ENCODE results near the gene WWOX. TPM values are rescaled to one million over a fixed set of nuclear protein-coding genes. Genes with fewer than 3 reads are reported as not detected.

The WWOX gene
- total and polyA plus RNA-seq, 2 donors (not counting 1 experiment from before 2014, with no cell fraction given), result 10.5 to 42.3 TPM

- ChIA-PET POLR2A (no interaction called here), CTCF (interaction anchor here (0.8 kb wide), 1 partner anchor 19 kb away, joined by 3 read pairs; no protein-coding TSS in a partner anchor)
- H3K9me3 Mint-ChIP-seq (ENCODE audit: insufficient read depth), result no peaks in the 10 kb centered on the region
Measured at GRCh38 chr16:78789561-78789960, 690.1 kb downstream of the WWOX start.

GRCh38 chr16:78791011-78791410, 691.6 kb downstream of the WWOX start:
- Mint-ChIP-seq H3K9me3 (ENCODE audit: insufficient read depth) (no peaks in the 10 kb centered on the region), H3K27me3 (no peaks in the 10 kb centered on the region), H3K27ac (no peak overlapping the region), H3K4me3 (no peak overlapping the region), H3K4me1 (peaks cover 3% of the 10 kb centered on the region)
- ATAC-seq (ENCODE audit: low read depth), result no peak
- no peak overlapping the region for H2AFZ ChIP-seq (ENCODE audit: insufficient read depth, low read depth, low read length, poor library complexity, severe bottlenecking)
- ChIA-PET POLR2A (no interaction called here), CTCF (no interaction called here)
- intact Hi-C loops (cut with micrococcal nuclease), result no loop called here
- H4K20me1 ChIP-seq (ENCODE audit: control insufficient read depth, insufficient read depth, low read length, poor library complexity, severe bottlenecking), result no peaks in the 10 kb centered on the region
- H3K9me3 ChIP-seq (ENCODE audit: control extremely low read depth in 1 of 3, control insufficient read depth in 2 of 3, insufficient read depth in 1 of 3, low read length in 2 of 3), result no peaks in the 10 kb centered on the region
- no peaks in the 10 kb centered on the region for H3K4me1 ChIP-seq (ENCODE audit: control insufficient read depth in 2 of 2, insufficient read depth in 2 of 2, low read length in 2 of 2)
- TF ChIP-seq EZH2 (IDR thresholded peaks at IDR 0.05; ENCODE audit: borderline replicate concordance, insufficient read depth, low read depth, low read length, poor library complexity, severe bottlenecking) (no peak), CTCF (IDR thresholded peaks at IDR 0.05) (no peak)
- H3K9ac ChIP-seq (ENCODE audit: low read length), result no peak overlapping the region
- H3K27me3 ChIP-seq (replicated peaks in 1 of 4; ENCODE audit: control extremely low read depth in 1 of 4, control insufficient read depth in 3 of 4, insufficient read depth in 4 of 4, low read length in 3 of 4), result no peaks in the 10 kb centered on the region
- no peak for DNase-seq
- no peak overlapping the region for H3K4me3 ChIP-seq (ENCODE audit: control extremely low read depth in 1 of 5, extremely low read depth in 1 of 5, insufficient read depth in 1 of 5, low read depth in 2 of 5, low read length in 4 of 5)
- WGBS (ENCODE audit: insufficient coverage), result 100% methylated on average over 5 of the region's 8 CpGs
- no peak overlapping the region for H3K4me2 ChIP-seq (replicated peaks; ENCODE audit: low read depth, low read length, poor library complexity, severe bottlenecking)
- no peaks in the 10 kb centered on the region for H3K79me2 ChIP-seq (ENCODE audit: control insufficient read depth, insufficient read depth, low read length)
- H3K27ac ChIP-seq (ENCODE audit: low read length in 2 of 2), result no peak overlapping the region
- H3K36me3 ChIP-seq (replicated peaks in 1 of 2; ENCODE audit: control extremely low read depth in 1 of 2, control insufficient read depth in 1 of 2, extremely low read depth in 1 of 2, insufficient read depth in 2 of 2, low read length in 1 of 2), result no peaks in the 10 kb centered on the region

More at GRCh38 chr16:78789561-78789960, 690.1 kb downstream of the WWOX start:
- Histone ChIP-seq H3K27me3 (replicated peaks in 1 of 4; ENCODE audit: control extremely low read depth in 1 of 4, control insufficient read depth in 3 of 4, insufficient read depth in 4 of 4, low read length in 3 of 4) (no peaks in the 10 kb centered on the region), H3K9me3 (ENCODE audit: control extremely low read depth in 1 of 3, control insufficient read depth in 2 of 3, insufficient read depth in 1 of 3, low read length in 2 of 3) (no peaks in the 10 kb centered on the region), H4K20me1 (ENCODE audit: control insufficient read depth, insufficient read depth, low read length, poor library complexity, severe bottlenecking) (no peaks in the 10 kb centered on the region), H3K4me1 (ENCODE audit: control insufficient read depth in 2 of 2, insufficient read depth in 2 of 2, low read length in 2 of 2) (no peaks in the 10 kb centered on the region), H3K27ac (ENCODE audit: low read length in 2 of 2) (no peak overlapping the region), H3K36me3 (replicated peaks in 1 of 2; ENCODE audit: control extremely low read depth in 1 of 2, control insufficient read depth in 1 of 2, extremely low read depth in 1 of 2, insufficient read depth in 2 of 2, low read length in 1 of 2) (no peaks in the 10 kb centered on the region), H3K4me2 (replicated peaks; ENCODE audit: low read depth, low read length, poor library complexity, severe bottlenecking) (no peak overlapping the region), H3K4me3 (ENCODE audit: control extremely low read depth in 1 of 5, extremely low read depth in 1 of 5, insufficient read depth in 1 of 5, low read depth in 2 of 5, low read length in 4 of 5) (no peak overlapping the region), H3K9ac (ENCODE audit: low read length) (no peak overlapping the region), H3K79me2 (ENCODE audit: control insufficient read depth, insufficient read depth, low read length) (no peaks in the 10 kb centered on the region), H2AFZ (ENCODE audit: insufficient read depth, low read depth, low read length, poor library complexity, severe bottlenecking) (no peak overlapping the region)
- ATAC-seq (ENCODE audit: low read depth) (no peak), DNase-seq (no peak)
- Mint-ChIP-seq H3K27ac (no peak overlapping the region), H3K4me1 (peaks cover 4% of the 10 kb centered on the region), H3K4me3 (no peak overlapping the region), H3K27me3 (no peaks in the 10 kb centered on the region)
- WGBS (ENCODE audit: insufficient coverage), result 17% methylated on average over 1 of the region's 2 CpGs
- TF ChIP-seq EZH2 (IDR thresholded peaks at IDR 0.05; ENCODE audit: borderline replicate concordance, insufficient read depth, low read depth, low read length, poor library complexity, severe bottlenecking), result no peak
- no peak for TF ChIP-seq CTCF (IDR thresholded peaks at IDR 0.05)
- intact Hi-C loops (cut with micrococcal nuclease), result no loop called here
